Spinal cord (tissue), 10 donors: ENCODE measurements around the gene TRIM75. TPM values are rescaled to one million over a fixed set of nuclear protein-coding genes. Genes with fewer than 3 reads are reported as not detected.

Source experiments
- DNase-seq, 6 donors: peaks; one replicate each; pipeline versions ENCODE4 v3.0.0 to v3.0.0-alpha.2; 2013 to 2015; ENCODE audit warnings: low spot score in 6 of 6, low read depth in 4 of 6
- H3K27ac ChIP-seq: one replicate; pipeline ENCODE4 v1.5.1; 2013; ENCODE audit warnings: low read depth, low read length, control low read depth
- H3K27me3 ChIP-seq: one replicate; pipeline ENCODE4 v1.6.1; 2013; ENCODE audit warnings: low read length; ENCODE audit not compliant: control insufficient read depth, insufficient read depth
- H3K36me3 ChIP-seq: one replicate; pipeline ENCODE4 v1.6.1; 2013; ENCODE audit warnings: low read length; ENCODE audit not compliant: control insufficient read depth, insufficient read depth
- H3K4me1 ChIP-seq: one replicate; pipeline ENCODE4 v1.6.1; 2013; ENCODE audit warnings: low read length; ENCODE audit not compliant: control insufficient read depth, insufficient read depth
- H3K4me3 ChIP-seq: one replicate; pipeline ENCODE4 v1.5.1; 2013; ENCODE audit warnings: low read depth, low read length, control low read depth
- H3K9me3 ChIP-seq: one replicate; pipeline ENCODE4 v1.6.1; 2013; ENCODE audit warnings: low read length; ENCODE audit not compliant: control insufficient read depth, insufficient read depth
- WGBS: methylation state at CpG from one replicate; pipeline ENCODE4 v1.1.5; 2013; ENCODE audit warnings: missing lambda C conversion rate; ENCODE audit not compliant: insufficient coverage; 5-methylcytosine and 5-hydroxymethylcytosine counted together
- long read RNA-seq, 4 donors: transcript quantifications; one replicate each; lab custom pipeline, GENCODE V29; 2026
- polyA plus RNA-seq, 2 donors: library from polyadenylated mRNA; unstranded; fragments of 120-200 nt; gene quantifications; one replicate each; pipeline ENCODE4 v1.2.1, GENCODE V29; 2013; ENCODE audit not compliant: insufficient read length in 2 of 2
- total RNA-seq, 2 donors: library from RNA; depleted of rRNA in 1 of 2; stranded (reverse); fragments of 120-200 nt in 1 of 2; fragments of >200 nt in 1 of 2; gene quantifications; one replicate each; pipeline versions ENCODE4 v1.2.3 to v1.2.4, GENCODE V29; 2013 to 2014
- donor health status: healthy.

TRIM75 gene
- total RNA-seq, result not detected
- polyA plus RNA-seq, result not detected
- long read RNA-seq, donor 1, result 0 reads
- long read RNA-seq, donor 2, result 0 reads
- long read RNA-seq, donor 3, result 0 reads
- long read RNA-seq, donor 4, result 0 reads

DNA sequence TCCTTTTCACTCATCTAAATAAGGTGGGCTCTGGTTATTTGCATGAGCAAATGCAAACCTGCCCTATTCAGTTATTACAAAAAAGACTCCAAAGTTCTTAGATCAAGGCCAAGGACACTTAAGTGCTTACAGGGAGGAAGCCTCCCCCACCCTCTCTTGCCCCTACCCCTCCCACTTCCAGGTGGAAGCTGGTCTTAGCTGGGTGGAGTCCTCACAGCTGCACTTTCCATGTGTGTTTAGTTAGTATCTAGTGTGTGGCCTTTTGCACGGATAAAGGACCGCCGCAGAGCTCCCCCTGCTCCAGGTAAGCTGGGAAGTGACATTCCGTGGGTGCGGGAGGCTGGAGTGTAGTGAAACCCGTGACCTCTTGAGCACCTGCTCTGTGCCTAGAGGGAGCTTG lies at the start of gene TRIM75:
Gene TRIM75 (plus strand): TSS at position 222 of the 400 bp plus-strand sequence. CDS start 5,282 bp downstream, outside the sequence.
- 93% methylated on average over 6 of the region's 6 CpGs for WGBS
- no peak within 1 kb of the TSS for H3K27ac ChIP-seq
- H3K4me3 ChIP-seq, result no peak within 1 kb of the TSS
- no peaks in the 10 kb centered on the region for H3K9me3 ChIP-seq
- no peaks in the 10 kb centered on the region for H3K27me3 ChIP-seq
- H3K4me1 ChIP-seq, result no peaks in the 10 kb centered on the region
- DNase-seq, result no peak
- no peaks in the 10 kb centered on the region for H3K36me3 ChIP-seq

DNA sequence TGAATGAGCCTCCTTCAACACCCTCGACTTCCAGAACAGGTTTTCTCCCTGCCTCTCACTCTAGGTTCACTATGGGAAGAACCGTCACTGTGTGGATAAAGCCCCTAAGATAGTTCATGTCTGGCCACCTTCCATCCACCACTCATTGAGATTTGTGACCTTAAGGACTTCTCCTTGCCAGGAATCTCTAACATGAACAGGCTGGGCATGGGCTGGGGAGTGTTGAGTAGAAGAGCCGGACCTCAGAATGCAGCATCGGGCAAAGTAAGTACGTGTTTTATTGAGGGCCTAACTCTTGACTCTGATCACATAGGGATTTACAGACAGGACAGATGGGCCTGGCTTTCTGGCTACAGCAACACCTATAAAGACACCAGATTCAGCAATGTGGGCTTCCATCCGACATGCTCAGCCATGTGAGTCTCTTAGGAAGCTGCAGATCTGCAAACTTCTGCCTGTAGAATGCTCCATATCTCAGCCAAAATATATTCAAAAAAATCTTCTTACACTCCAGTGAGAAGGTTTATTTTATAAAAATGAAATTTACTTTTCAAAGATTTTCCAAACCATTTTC lies 48.2 kb upstream of the TRIM75 start:
- no peak overlapping the region for H3K27ac ChIP-seq
- no peak overlapping the region for H3K4me3 ChIP-seq
- no peaks in the 10 kb centered on the region for H3K27me3 ChIP-seq
- 90% methylated on average over 4 of the region's 6 CpGs for WGBS
- H3K36me3 ChIP-seq, result no peaks in the 10 kb centered on the region
- DNase-seq, result peak in 1 of 6 donors; percentile 30
- H3K4me1 ChIP-seq, result no peaks in the 10 kb centered on the region
- H3K9me3 ChIP-seq, result no peaks in the 10 kb centered on the region

GRCh38 chr4:165006456-165006855 lies 47.2 kb upstream of the TRIM75 start:
- Histone ChIP-seq H3K9me3 (no peaks in the 10 kb centered on the region), H3K4me3 (no peak overlapping the region), H3K36me3 (no peaks in the 10 kb centered on the region), H3K4me1 (no peaks in the 10 kb centered on the region), H3K27me3 (no peaks in the 10 kb centered on the region), H3K27ac (no peak overlapping the region)
- no peak for DNase-seq
- WGBS, result 88% methylated on average over 9 of the region's 9 CpGs

GRCh38 chr4:165006886-165007285 lies 46.8 kb upstream of the TRIM75 start:
- H3K9me3 ChIP-seq, result no peaks in the 10 kb centered on the region
- H3K27ac ChIP-seq, result no peak overlapping the region
- no peaks in the 10 kb centered on the region for H3K36me3 ChIP-seq
- H3K4me3 ChIP-seq, result no peak overlapping the region
- no peaks in the 10 kb centered on the region for H3K4me1 ChIP-seq
- H3K27me3 ChIP-seq, result no peaks in the 10 kb centered on the region
- DNase-seq, result no peak
- 74% methylated on average over 5 of the region's 5 CpGs for WGBS

DNA sequence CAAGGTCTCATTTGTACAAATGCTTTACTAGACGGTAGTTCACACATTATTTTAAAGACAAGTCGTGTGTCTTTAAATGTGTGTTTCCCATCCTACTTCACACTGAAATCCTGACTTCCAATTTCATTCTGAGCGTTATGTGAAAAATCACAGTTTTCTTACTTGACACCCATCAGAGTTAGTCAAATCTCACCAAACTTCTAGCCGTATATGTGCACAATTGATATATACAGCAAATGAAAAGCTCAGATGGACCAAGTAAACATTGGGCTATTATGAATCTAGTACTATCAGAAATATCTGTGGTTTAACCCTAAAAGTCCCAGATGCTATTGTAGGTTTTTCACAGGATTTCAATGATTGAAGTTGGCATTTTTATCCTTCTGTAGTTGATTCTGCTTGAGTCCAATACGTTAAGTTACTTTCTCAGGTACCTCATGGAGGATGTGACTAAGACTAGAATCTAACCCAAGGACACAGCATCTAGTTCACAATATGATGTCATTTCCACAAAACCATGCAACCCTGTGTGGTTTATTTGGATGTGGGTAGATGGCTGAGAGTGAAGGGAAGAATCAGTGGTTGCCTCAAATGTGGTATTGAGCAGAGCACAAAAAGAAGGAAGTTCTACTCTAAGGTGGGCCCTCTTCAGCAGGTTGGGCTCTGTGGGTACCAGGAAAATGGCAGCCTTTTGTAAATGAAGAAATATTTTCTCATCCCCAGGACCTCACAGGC lies 44.0 kb upstream of the TRIM75 start:
- Histone ChIP-seq H3K27ac (no peak overlapping the region), H3K4me1 (no peaks in the 10 kb centered on the region), H3K27me3 (no peaks in the 10 kb centered on the region), H3K9me3 (no peaks in the 10 kb centered on the region), H3K36me3 (no peaks in the 10 kb centered on the region), H3K4me3 (no peak overlapping the region)
- DNase-seq, result peak in 1 of 6 donors; percentile 4
- WGBS, result 100% methylated on average over 2 of the region's 5 CpGs

DNA sequence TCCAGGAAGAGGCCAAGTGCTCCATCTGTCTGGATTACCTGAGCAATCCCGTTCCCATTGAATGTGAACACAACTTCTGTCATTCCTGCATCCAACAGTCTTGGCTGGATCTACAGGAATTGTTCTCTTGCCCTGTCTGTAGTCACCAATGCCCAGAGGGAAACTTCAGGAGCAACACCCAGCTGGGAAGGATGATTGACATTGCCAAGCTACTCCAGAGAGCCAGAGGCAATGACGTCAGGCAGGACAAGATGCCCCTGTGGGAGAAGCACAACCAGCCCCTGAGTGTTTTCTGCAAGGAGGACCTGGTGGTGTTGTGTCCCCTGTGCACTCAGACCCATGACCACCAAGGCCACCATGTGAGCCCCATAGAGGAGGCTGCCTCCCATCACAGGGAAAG lies 43.2 kb upstream of the TRIM75 start:
- Histone ChIP-seq H3K4me1 (no peaks in the 10 kb centered on the region), H3K9me3 (no peaks in the 10 kb centered on the region), H3K27ac (no peak overlapping the region), H3K27me3 (no peaks in the 10 kb centered on the region), H3K4me3 (no peak overlapping the region), H3K36me3 (no peaks in the 10 kb centered on the region)
- WGBS, result 87% methylated on average over 2 of the region's 2 CpGs
- DNase-seq, result no peak

DNA sequence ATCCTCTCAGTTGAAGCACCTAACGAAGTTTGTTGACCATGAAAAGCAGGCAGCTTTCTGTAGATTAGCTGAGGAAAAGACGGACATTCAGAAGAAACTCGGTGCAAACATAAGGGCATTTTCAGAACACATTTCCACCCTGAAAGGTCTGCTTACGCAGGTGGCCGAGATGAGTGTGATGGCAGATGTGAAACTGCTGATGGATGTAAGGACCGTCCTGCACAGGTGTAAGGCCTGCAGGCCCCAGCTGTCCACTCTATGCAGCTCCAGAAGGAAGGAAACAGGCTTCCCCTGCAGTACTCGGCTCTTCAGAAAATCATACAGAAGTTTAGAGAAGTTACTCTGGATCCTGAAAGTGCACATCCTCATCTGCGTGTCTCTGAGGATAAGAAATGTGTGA lies 42.7 kb upstream of the TRIM75 start:
- H3K27ac ChIP-seq, result no peak overlapping the region
- WGBS, result 83% methylated on average over 8 of the region's 8 CpGs
- H3K9me3 ChIP-seq, result no peaks in the 10 kb centered on the region
- no peak for DNase-seq
- H3K4me3 ChIP-seq, result no peak overlapping the region
- H3K4me1 ChIP-seq, result no peaks in the 10 kb centered on the region
- H3K36me3 ChIP-seq, result no peaks in the 10 kb centered on the region
- H3K27me3 ChIP-seq, result no peaks in the 10 kb centered on the region

GRCh38 chr4:165011403-165011802 lies 42.3 kb upstream of the TRIM75 start:
- H3K4me1 ChIP-seq, result no peaks in the 10 kb centered on the region
- no peaks in the 10 kb centered on the region for H3K9me3 ChIP-seq
- H3K4me3 ChIP-seq, result no peak overlapping the region
- 92% methylated on average over 3 of the region's 5 CpGs for WGBS
- no peaks in the 10 kb centered on the region for H3K36me3 ChIP-seq
- H3K27ac ChIP-seq, result no peak overlapping the region
- H3K27me3 ChIP-seq, result no peaks in the 10 kb centered on the region
- DNase-seq, result no peak

DNA sequence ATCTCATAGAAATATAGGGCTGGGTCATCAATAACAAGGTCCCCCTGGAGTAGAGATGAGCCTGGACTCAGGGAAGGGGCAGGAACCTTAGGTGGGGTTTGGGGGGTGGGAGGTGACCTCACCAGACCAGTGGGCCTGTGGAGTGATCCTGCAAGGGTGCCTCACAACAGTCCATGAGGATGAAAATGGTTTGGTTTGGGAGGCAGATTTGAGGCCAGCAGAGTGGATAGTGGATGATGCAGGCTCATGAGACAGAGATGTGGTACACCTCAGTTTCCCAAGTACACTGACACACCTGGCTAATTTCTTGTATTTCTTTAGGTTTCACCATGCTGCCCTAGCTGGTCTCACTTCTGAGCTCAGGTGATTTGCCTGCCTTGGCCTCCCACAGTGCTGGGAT lies 40.0 kb upstream of the TRIM75 start:
- H3K4me1 ChIP-seq, result no peaks in the 10 kb centered on the region
- no peaks in the 10 kb centered on the region for H3K36me3 ChIP-seq
- no peak overlapping the region for H3K27ac ChIP-seq
- no peak overlapping the region for H3K4me3 ChIP-seq
- H3K27me3 ChIP-seq, result no peaks in the 10 kb centered on the region
- H3K9me3 ChIP-seq, result no peaks in the 10 kb centered on the region
- no peak for DNase-seq

- no peaks in the 10 kb centered on the region for H3K4me1 ChIP-seq
- H3K27ac ChIP-seq, result no peak overlapping the region
- H3K9me3 ChIP-seq, result no peaks in the 10 kb centered on the region
- no peaks in the 10 kb centered on the region for H3K36me3 ChIP-seq
- no peak for DNase-seq
- WGBS, result 72% methylated on average over 5 of the region's 5 CpGs
- no peak overlapping the region for H3K4me3 ChIP-seq
- no peaks in the 10 kb centered on the region for H3K27me3 ChIP-seq
Measured at GRCh38 chr4:165016971-165017370, 36.7 kb upstream of the TRIM75 start.
